GM18520 (cell line): ENCODE data around the gene IKZF2.

Experiments
- ATAC-seq: cut with Tn5 transposase; IDR thresholded peaks from one replicate; pipeline ENCODE4 v1.9.1; 2021; ENCODE audit not compliant: unreplicated experiment

IKZF2 gene

DNA sequence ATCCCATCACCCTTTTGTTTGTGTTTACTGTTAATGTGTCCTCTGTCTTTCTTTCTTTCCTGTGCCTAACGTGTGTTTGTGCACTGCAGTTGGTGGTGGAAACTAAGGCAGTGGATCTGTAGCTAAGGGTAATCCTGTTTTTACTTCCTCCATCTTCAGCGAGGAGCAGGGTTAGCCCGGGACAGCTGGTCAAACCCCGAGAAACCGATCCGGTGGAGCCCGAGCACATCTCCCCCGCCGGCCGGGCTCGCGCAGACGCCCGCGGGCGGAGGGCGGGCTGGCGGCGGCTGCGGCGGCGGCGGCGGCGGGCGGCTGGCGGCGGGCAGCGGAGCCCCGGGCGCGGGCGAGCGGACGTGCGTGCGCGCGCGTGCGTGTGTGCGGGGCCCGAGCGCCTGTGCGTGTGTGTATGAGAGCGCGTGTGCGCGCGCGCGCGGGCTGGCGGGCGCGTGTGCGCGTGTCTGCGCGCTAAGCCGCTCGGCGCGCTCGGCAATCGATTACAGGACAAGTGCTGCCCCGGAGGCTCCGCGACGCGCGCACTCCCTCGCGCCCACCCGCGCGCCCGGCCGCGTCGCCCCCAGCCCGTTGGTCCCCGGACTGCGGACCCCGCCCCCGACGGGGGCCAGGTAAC, at the start of gene IKZF2:
IKZF2 (minus strand) TSS at position 176 of the 628 bp plus-strand sequence. CDS start 2,983 bp downstream, outside the sequence.
- peak; percentile 58 for ATAC-seq

DNA sequence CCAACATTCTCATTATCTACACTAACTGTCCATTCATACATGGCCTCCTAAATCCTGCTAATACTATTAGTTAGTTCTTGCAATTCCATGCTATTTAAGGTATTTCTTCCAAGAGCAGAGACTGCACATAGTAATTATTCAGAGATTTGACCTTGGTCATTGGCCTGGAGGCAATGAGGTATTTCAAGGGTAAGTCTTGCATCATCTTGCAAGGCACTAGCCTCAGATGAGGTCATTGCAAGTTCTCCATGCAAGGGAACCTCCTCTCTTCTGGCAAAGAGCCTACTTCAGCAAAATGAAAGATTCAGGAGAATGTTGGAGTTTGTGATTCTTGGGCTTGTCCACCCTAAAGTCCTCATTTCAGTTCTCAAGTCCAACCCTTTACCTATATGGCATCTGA, 48.5 kb upstream of the IKZF2 start:
- ATAC-seq = no peak

DNA sequence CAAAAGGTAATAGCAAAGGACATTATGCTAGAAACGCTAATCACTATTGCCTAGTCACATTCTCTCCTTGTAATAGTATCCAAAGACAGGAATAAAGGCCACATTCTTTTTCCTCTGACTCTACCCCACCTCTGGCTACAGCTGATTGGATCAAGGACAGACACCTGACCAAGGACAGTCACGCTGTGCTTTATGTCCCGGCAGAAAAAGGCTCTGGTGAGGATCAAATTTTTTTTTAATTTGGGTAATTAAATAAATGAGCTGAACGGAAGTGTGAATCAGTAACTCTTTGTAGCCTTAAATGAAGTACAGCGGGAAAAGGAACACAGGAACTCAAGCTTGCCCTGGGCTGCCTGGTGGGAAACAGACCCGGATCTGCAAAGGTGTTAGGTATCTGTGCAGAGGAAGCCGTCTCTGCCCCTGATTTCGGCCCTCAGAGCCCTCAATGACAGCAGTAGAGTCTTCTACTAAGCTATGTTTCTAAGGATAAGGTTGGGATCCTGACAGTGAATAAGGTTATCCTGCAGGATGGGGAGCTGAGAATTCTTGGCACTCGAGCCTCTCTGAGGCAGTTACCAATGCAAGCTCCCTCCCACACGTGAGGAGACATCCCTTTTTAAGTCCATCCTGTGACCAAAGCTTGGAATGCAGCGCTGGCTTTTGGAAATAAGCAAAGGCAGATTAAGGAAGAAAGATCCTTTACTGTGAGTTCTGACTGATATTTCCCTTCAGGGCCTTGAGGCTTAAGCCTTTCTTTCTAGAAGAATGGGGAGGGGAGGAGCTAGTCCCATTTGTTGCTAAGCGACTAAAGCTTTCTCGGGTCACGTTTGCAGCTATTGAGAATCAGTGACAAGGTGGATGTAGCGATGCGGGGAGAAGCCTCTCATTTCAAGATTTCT, 37.8 kb upstream of the IKZF2 start:
- ATAC-seq = no peak

DNA sequence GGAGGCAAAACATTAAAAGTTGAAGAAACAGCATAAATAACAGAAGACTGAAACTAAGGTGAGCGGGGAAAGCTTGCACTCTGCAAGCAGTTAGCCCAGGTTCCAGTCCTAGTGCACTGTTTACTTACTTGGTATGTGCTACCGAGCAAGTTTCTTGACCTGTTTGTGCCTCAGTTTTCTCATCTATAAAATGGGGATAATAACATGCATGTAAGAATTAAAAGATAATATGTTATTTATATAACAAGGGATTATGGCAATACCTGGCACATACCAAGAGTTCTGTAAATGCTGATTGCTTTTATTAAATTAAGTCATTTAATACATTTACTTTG, 37.1 kb upstream of the IKZF2 start:
- no peak for ATAC-seq

DNA sequence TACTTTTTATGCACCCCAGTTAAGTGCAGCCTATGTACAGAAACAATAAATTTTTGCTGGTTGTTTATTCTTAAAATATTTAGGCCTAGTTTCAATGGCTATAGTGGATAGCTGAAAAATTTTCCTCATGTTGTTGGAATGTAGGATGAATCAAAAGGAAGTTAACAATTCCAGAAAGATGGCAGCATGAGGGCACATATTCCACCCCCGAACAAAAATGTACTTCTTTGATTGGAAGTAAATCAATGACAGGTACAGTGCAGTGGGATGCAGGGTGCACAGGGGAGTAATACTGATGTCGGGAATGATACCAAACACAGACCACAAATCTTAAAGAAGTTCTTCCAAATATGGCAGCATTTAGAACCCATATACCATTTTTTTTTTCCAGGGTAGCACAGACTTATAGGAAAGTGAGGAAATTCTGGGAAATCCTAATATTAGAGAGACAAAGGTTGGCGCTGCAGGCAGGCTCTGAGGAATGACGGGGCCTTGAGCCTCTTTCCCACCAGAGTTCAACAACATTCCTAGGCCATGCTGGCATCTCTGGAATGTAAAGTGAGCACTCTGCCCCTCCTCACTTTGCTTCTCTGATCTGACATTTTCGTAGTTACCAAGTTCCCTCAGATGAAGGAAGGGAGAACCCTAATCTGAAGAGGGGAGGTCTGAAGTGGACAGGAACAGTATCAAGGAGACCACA, 36.6 kb upstream of the IKZF2 start:
- no peak for ATAC-seq

DNA sequence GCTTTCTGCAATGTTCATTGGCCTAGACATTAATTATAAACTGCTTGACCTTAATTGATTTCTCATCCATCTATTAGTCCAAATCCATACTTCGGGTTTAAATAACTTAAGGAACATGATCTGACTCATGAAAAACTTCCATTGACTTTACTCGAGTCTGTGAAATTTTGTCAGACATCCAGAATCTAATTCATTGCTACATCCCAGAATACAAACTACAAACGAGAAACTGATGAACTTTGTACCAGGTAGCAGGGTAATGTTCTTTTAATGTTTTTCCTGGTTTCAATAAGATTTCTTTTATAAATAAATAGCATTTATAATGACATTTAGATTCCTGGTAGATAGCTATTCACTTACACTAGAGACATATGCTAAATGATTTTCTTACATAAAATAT, 36.0 kb upstream of the IKZF2 start:
- no peak for ATAC-seq

DNA sequence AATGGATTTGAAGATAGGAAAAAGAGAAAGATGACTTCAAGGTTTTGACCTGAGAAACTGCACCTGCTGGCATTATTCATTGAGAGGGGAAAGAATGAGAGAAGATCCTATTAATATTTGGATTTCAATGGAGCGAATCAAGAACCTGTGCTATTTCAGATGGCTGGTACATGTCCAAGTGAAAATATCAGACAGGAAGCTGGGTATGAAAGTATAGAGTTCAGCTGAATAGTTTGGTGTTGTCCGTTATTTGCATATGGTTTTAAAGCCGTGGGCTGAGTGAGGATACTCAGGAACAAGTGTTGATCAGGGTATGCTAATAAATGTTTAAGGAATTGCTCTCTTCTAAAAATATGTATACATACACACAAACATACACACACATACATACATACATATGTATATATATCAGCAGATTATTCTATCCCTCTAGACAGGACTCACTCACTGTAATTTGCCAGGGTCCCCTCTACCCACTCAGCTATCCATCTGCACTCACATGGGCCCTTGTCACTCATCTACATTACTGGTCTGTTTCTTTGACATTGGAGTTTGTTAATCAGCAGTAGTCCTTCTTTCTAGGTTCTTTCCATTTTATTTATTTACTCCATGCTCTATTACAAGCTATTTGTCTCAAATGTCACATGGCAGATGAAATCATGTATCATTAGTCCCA, 33.9 kb upstream of the IKZF2 start:
- peak; percentile 90 for ATAC-seq

DNA sequence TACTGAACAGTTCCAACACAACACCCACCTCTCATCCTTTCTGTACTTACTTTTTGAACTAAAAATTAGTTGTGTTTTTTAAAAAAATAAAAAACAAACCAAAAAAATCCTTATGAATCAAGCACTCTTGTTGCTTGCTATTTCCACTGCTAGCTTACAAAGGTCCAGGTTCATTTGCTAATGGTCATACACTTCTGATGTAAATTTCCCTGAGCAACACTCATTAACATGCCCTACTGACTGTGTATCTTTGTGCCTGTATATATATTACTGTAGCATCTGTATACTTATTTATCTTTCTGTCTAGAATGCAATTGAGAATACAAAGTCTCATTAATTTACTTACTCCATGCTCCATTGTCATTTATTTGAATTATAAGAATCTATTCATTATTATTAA, 30.3 kb upstream of the IKZF2 start:
- no peak for ATAC-seq

DNA sequence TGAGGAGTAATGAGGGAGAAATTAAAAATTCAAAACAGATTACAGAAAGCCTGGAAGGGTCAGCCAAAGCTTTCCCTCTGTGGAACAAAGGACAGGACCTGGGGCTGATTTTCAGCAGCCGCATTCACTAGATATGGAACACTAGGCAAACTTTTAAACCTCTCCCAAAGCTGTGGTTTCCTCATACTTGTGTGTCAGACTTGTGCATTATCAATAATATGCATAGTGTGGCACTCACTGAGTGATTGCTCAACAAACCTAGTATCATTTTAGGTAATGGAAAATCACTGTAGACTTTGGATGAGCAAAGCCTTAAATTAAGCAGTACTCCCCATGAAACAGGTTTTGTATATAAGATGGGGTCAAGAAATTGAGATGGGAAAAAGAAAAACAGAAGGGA, 26.3 kb upstream of the IKZF2 start:
- no peak for ATAC-seq

DNA sequence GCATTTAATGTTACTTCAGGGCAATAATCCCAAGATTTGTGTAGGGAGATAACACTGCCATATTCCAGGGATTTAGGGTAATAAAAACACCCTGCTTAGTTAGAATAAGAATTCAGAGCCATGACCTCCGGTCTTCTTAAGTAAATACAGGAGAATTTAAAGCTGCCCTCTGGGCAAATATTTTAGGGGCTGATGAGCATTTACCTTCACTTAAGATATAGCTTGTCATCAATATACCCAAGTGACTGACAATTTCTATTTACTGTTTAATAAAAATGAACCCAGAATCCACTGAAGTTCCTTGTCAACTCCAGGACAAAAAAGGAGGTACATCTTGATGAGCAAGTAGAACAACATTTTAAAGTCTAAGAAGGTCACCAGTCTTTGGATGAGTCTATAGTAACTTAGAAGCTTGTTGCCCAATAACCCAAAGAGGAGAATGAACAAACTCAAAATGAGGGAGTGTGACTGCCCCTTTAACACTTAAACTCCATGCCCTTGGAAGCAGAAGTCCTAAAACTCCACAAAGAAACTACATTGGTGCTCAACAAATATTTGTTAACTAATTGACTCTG, 24.3 kb upstream of the IKZF2 start:
- no peak for ATAC-seq

DNA sequence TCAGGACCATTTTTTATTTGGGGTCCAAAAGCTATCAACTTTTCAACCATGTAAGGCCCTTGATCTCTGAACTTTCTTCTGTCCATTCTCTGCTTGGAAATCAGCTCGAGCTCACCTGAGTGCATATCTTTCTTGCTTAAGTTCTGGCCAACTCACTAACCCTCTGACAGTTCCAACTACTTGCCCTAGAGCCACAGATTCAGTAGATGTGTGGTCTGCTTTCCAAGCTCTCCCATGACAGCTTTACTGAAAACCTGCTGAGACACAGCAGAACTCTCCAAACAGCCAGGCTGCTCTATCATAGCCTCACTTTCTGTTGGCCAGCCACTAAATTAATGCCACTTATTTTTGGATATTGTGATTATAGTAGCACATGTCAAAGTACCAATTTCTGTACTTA, 21.2 kb upstream of the IKZF2 start:
- ATAC-seq = no peak

DNA sequence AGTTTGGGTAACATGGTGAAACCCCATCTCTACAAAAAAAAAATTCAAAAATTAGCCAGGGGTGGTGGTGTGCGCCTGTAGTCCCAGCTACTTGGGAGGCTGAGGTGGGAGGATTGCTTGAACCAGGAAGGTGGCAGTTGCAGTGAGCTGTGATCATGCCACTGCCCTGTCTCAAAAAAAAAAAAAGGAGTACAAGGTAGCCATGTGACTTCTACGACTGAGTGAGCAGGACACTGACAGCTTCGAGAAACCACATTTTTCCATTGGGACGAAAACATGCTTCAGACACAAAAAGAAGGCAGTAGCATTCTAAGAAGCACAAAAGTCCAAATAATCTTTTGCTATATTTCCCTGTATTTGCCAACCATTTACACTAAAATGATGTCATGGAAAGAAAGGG, 19.7 kb upstream of the IKZF2 start:
- no peak for ATAC-seq

DNA sequence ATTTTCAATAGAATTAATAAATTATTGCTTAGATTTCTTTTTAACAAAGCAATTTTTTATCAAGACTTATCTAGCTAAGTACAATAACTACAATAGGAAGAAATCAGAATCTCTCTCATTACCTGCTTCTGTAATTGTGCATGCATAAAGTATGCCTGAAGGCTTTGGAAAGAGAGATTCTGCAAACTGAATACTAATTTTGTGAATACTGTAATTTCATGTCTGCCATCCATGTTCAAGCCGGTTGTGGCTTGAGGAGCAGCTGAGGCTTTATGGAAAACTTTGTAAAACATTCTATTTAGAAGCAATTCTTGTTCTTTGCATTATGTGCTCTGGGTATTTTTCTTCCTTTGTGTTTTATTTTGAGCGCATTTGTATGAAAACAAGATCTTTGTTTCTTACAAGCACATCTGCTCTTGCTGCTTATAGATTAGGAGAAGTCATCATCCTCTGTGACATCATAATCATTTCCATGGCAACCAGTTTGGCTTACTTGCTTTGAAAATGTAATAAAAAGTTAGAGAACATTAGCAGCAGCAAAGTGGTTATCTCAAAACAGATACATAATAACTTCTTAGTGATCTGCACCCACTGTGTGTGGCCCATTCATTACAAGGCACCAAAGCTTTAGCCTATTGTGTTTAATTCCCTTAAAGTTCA, 16.0 kb upstream of the IKZF2 start:
- ATAC-seq = no peak

DNA sequence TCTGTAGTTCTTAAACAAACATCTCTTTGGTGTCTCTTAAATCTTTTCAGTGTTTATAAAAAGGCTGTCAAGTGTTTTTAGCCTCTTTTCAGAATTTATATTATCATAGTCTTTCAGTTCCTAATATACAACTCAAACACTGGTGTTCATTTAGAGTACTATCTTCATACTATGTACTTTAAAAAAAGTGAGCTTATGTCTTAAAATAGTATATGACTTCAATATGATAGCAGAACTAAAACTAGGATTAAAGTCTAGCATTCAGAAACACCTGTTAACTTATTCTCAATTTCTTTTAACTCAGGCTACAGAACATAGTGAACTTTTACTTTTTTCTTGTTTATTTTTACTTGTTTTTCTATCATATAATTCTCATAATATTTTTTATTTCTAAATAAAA, 14.7 kb upstream of the IKZF2 start:
- ATAC-seq = peak; percentile 97

DNA sequence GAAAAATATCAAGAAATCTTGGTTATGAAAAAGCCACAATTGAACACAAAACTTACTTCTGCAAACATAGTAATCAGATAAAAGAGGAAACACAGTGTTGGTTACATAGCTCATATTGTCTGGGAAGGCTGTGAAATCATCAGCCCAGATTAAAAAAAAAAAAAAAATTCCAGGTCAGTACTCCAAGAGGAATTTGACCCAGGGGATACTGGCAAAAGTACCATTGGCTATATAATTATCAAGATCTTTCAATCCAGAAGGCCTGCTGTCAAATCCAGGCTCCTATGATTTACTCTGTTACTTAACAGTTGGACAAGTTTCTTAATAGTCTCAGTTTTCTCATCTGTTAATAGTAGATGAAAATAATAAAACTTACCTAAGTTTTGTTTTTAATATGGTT, 12.9 kb upstream of the IKZF2 start:
- ATAC-seq = no peak

DNA sequence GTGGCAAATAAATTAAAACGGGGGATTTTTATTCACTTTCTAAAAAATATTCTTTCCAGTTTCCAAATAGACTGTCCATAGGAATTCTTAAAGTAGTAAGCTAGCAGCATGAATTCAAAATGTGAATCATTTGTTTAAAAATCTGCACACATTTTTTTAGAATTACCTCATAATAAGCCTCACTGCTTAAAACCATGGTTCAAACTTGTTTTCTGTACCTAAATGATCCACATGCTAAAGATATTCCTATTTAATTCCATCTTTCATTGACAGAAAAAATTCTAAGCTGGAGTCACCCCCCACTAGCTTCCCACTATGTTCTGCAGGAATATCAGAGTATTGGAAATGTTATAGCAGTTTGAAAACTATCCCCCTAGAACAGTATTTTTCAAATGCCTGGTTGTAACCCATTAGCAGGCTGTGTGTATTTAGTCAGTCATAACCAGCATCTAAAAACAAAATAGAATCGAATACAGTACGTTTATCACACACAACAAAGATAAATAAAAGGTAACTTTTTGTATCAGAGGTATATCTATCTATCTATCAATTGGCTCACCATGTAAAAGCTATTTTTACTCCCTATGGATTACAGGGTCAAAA, 11.2 kb upstream of the IKZF2 start:
- no peak for ATAC-seq

DNA sequence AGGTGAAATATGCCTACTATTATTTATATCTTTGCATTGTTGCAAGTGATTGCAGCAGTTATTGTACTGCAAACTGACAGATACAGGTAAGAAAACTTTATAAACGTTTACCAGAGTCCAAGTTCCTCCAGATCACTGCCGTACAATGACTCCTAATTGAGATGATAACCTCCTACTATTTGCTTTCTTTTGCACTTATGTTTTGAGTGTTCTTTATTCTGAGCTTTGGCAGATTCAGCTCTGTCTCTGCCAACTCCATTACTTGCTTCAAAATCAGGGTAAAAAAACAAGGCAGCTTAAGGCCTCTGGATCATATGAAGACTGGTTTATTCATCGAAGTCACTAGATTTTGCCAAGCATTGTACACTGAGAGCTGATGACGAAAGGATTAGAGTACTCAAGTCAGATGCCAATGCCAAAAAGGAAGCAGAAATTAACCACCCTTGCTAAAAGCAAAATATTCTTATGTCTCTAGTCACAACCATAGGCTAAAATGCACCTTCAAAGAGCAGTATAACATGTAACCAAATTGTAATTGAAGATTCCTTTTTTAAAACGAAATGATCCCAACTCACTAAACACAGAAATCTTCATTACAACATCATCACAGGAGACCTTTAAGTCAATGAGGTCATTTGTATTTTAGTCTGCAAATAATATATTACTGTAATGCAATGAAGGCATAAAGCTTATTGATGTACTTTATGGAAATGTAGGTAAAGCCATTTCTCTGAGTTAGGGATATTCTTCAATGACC, 10.5 kb upstream of the IKZF2 start:
- ATAC-seq = no peak

DNA sequence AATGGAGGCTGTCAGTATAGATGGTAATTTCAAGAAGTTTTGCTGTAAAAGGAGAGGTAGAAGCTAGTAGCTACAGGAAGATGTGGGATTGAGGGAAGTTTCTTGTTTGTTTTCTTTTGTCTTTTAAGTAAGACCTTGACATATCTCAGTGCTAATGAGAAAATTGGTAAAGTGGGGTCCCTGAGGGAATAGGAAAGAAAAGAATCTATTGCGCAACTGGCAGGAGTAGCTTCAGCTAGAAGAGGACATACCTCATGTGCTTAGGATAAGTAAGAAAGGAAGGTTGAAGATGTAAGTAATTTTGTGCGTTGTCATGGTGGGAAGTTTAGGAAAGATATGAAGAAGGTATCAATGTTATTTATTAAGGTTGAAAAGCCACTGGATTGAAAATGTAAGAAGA, 8.4 kb upstream of the IKZF2 start:
- ATAC-seq = no peak

DNA sequence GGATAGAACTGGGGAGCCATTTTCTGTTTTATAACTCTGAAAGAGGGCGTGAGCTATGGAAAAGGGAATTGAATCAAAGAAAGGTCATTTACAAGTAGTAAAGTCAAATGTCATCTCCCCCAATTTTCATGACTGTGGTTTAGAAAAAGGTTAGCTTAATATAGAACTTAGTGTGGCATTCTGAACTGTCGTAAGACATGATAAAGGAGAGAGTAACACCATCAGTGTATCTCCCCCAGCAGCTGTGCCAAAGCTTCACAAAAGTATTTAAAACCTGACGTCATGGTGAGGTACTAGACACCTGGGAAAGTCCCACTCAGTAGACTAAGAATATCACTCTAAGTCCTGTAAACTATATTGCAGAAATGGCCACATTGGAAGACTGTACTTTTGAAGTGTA, 5.8 kb upstream of the IKZF2 start:
- ATAC-seq = peak; percentile 77

DNA sequence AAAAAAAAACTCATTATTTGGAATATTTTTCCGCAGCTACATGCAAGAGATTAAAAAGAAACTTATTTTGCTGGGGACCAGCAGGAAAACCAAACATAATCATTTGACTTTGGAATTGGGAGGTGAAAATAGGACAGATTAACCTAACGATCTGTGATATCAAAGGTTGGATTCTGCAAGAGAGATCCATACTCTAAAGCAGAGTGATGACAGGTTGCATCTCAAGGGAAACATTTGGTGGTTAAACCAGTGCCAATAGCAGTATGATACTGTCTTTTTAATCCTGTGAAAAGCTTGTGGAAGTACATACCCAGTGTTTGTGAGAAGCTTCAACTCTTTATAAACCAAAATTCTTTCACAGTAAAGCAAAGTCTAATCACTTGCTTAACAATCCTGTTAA, 5.3 kb upstream of the IKZF2 start:
- no peak for ATAC-seq
